Measurements from ENCODE around the gene CPSF7.

- TF ChIP-seq CTCF (IDR thresholded peaks at IDR 0.05; ENCODE audit: insufficient read depth, low read depth, low read length) (no peak), EZH2 (IDR thresholded peaks at IDR 0.05; ENCODE audit: insufficient read depth, low read length) (no peak)
These were observed 76.4 kb downstream of the CPSF7 start for GRCh38 chr11:61353131-61354067.

Data from astrocyte (in vitro differentiated cells and primary cell).